Measurements from ENCODE around the gene NHERF2. TPM values are rescaled to one million over a fixed set of nuclear protein-coding genes. Genes with fewer than 3 reads are reported as not detected.

The NHERF2 gene
- total RNA-seq: 109 TPM

DNA sequence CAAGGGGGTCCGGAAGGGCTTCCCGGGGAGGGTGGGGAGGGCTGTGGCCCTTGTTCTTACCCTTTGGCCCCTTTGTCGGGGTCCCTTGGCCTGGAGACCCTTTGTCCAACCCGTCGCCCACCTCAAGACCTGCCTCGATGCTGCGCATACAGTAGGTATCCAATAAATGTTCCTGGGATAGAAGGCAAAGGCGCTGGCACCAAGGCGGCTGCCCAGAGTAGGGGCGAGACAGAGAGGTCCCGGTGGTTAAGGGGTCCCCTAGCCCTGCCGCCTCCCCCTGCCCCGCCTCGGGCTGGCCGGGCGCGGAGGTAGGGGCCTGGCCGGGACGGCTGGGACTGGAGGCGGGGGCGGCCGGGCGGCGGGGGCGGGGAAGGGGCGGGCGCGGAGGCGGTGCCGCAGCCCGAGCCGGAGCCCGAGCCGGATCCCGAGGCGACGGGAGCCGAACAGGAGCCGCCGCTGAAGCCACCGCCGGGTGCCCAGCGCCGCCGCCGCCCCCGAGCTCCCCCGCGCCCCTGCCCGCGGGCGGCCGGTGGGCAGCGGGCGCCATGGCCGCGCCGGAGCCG is at the start of gene NHERF2:
Gene NHERF2 (plus strand): TSS at position 442 of the 563 bp plus-strand sequence. CDS start 104 bp downstream, at position 546.

DNA sequence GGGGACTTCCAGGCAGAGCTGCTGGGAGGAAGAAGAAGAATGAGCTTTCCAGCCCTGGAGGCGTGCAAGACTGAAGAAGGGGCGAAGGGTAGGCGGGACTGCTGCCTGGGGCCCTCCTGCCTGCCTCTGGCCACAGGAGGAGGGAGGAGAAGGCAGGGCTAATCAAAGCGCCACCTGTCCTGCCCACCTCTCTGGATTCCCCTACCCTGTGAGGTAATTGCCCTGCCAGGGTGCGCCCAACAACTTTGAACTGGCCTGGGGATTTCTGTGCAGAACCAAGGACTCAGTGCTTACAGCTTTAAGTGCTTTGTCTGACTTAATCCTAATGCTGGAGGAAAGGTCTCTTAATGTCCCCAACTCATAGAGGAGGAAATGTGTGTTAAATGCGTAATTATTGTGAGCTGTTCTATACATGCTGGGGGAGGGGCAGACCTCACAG is 45.3 kb upstream of the NHERF2 start, which contains the start of gene NOXO1:
Gene NOXO1 (minus strand): TSS at position 72 of the 439 bp plus-strand sequence. CDS start 290 bp downstream, outside the sequence.

DNA sequence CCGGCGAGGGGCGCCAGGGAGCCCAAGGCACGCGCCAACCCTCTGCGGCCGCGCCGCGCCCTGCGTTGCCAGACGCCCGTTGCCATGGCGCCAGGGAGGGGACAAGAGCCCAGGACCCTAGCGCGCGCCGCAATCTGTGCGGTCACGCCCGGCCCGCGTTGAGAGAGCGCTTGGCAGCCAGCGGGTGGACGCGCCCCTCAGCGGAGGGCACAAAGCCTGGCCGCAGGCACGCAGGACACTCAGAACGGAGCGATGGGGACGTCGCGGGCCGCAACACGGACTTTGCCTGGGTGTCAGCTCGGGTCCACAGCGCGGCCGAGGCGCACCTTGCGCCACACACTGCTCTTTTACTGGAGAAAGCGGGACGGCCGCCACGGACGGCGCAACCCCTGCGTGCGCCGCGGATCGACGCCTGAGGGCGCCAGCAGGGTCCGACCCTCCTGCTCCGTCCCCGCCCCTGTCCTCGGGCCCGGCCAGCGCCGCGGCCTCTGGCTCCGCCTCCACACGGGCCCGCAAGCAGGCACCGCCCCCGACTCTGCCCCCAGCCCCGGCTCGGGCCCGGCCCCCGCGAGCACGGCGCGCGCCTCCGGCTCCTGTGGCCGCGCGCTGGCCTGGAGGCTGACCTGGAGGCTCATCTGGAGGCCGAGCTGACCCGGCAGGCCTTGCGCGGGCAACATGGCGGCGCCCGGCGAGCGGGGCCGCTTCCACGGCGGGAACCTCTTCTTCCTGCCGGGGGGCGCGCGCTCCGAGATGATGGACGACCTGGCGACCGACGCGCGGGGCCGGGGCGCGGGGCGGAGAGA is 43.0 kb upstream of the NHERF2 start, which contains the start of gene GFER:
Gene GFER (plus strand): TSS at position 650 of the 803 bp plus-strand sequence. CDS start 26 bp downstream, at position 676.

DNA sequence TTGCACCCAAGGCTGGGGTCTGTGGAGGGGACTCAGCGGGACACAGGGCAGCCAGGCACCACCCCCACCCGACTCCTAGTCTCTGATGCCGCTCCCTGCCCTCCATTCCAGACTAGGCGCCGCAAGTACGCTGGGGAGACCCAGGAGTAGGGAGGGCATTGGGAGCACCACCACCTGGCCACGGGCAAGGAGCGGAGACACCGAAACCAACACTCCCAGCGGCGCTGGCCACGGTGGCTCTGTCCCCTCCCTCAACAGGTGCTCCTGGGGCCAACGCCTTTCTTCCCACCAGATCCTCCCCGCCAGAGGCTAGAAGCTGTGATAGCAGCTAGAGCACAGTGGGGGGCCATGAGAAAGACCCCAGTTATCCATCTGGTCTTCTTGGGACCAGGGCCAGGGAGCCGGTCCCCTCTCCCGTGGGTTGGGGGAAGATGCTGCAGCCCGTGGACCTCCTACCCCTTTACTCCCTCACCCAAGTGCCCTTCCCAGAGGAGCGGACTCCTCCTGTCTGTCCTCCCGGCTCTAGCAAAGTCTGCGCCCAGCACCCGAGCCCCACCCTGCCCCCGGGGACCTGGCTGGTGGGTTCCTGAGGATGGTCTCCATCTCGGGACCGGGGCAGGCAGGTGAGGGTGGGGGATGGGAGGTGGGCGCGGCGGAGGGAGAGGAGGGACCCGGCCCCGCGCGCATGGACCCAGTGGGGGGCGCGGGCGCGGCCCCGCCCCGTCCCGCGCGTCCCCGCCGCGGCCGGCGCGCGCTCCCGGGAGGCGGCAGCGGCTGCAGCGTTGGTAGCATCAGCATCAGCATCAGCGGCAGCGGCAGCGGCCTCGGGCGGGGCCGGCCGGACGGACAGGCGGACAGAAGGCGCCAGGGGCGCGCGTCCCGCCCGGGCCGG is 37.2 kb upstream of the NHERF2 start, which contains the start of gene SYNGR3:
Gene SYNGR3 (plus strand): TSS at position 762 of the 892 bp plus-strand sequence. CDS start 133 bp downstream, outside the sequence.

DNA sequence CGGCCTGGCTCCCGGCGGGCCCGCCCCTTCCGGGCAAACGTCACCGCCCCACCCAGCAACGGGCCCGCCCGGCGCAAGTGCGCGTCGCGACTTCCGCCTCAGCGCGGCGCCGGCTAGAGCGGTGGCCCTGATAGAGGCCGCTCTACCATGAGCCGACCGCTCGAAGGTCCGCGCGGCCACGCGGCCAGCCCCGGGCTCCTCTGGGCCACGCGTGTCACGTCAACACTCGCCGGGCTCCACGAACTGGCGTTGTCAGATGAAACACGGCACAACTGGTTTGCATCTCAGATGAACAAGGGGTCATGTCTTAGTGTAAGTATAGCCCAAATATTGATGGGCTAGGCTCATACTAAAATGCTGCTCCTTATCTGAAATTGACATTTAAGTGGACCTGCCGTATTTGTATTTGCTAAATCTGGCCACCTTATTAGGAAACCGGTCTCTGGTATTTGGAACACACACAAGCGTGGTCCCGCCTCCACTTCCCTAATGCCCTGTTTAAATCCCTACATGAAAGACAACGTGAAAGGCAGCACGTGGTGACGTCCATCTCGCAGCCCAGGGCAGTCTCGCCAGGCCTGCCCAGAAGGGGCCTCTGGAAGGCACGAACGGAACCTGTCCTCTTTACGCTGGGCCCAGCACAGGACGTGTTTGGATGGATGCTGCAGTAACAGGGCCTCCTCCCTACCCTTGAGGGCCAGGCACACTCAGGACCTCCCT is 16.8 kb upstream of the NHERF2 start, which contains the start of gene ZNF598:
Gene ZNF598 (minus strand): TSS at position 31 of the 720 bp plus-strand sequence.

DNA sequence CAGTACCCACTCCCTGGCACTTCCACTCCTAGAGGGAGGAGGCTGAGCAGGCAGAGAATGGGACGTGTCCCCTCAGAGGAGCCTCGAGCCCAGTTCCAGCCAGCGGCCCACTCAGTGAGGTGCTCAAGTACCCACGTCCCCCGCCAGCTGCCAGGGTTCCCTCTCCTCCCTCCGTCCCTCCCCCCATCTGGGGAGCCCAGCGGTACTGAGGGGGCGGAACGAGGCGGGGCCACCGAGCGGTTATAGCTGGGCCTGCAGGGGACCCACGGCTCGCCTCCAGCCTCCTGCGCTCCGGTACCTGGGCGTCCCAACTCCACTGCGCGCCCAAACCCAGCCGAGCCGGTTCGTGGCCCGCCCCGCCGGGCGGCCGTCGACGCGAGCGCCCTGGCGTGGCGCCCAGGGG is 7.2 kb upstream of the NHERF2 start, which contains the start of gene NPW:
Gene NPW (plus strand): TSS at position 268 of the 403 bp plus-strand sequence.

DNA sequence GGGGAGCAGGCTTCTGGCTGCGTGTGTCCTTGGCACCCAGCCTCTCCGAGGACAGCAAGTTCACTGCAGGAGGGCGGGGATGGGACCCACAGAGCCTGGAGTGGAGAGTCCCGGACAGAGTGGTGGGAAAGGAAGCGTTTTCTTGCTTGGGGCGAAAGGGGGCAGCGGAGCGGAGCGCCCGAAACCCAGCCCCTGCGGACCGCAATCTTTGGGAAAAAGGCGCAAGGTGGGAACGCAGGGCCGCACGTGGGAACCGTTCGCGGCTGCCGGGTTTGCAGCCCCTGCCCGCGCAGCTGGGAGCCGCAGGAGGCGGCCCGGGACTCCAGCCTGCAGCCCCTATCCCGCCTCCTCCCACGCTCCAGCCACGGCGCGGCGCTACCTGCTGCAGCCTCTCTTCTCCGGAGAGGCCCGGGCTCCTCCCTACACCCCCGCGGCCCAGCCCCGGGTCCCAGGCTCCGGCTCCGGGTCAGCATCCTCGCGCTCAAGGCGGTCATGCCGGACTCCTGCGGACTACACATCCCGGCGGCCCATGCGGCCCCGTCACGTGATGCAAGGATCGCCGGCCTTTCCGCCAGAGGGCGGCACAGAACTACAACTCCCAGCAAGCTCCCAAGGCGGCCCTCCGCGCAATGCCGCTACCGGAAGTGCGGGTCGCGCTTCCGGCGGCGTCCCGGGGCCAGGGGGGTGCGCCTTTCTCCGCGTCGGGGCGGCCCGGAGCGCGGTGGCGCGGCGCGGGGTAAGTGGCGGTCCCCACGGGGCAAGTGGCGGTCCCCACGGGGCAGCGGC is 20.8 kb downstream of the NHERF2 start, which contains the start of the genes NTHL1 and TSC2:
Gene NTHL1 (minus strand): TSS at position 505 of the 786 bp plus-strand sequence. CDS start 11 bp downstream, at position 494.
Gene TSC2 (plus strand): TSS at position 656 of the 786 bp plus-strand sequence. CDS start 631 bp downstream, outside the sequence.

Small RNAs within 50 kb of the gene (small RNA-seq; reads per million reads assigned to genes)
- gene RN7SL219P (ENCODE audit: low replicate concordance): not detected

Other genes starting within 250 kb of the NHERF2 start
- gene SPSB3, start 244.3 kb upstream of the NHERF2 start, total RNA-seq: 78.3 TPM
- gene NUBP2, start 243.9 kb upstream of the NHERF2 start, total RNA-seq: 70.1 TPM
- 7.0 TPM for gene IGFALS, start 233.2 kb upstream of the NHERF2 start, total RNA-seq
- 73.6 TPM for gene HAGH, start 200.1 kb upstream of the NHERF2 start, total RNA-seq
- gene FAHD1, start 199.7 kb upstream of the NHERF2 start, total RNA-seq: 98.6 TPM
- 0.29 TPM for gene MEIOB, start 154.7 kb upstream of the NHERF2 start, total RNA-seq
- 1.2 TPM for gene HS3ST6, start 108.5 kb upstream of the NHERF2 start, total RNA-seq
- gene MSRB1, start 83.7 kb upstream of the NHERF2 start, total RNA-seq: 22.4 TPM
- gene RPL3L, start 72.2 kb upstream of the NHERF2 start, total RNA-seq: 33.3 TPM
- 130 TPM for gene NDUFB10, start 67.4 kb upstream of the NHERF2 start, total RNA-seq
- 2,517 TPM for gene RPS2, start 62.1 kb upstream of the NHERF2 start, total RNA-seq
- not detected for gene RNF151, start 60.0 kb upstream of the NHERF2 start, total RNA-seq
- 32.2 TPM for gene TBL3, start 54.8 kb upstream of the NHERF2 start, total RNA-seq
- 0.47 TPM for gene NOXO1, start 45.4 kb upstream of the NHERF2 start, total RNA-seq
- gene GFER, start 42.7 kb upstream of the NHERF2 start, total RNA-seq: 24.6 TPM
- gene SYNGR3, start 36.9 kb upstream of the NHERF2 start, total RNA-seq: 3.2 TPM
- 20.9 TPM for gene ZNF598, start 17.1 kb upstream of the NHERF2 start, total RNA-seq
- 7.0 TPM for gene NPW, start 7.1 kb upstream of the NHERF2 start, total RNA-seq
- gene NTHL1, start 20.9 kb downstream of the NHERF2 start, total RNA-seq: 24.0 TPM
- 139 TPM for gene TSC2, start 21.1 kb downstream of the NHERF2 start, total RNA-seq
- 162 TPM for gene PKD1, start 109.0 kb downstream of the NHERF2 start, total RNA-seq
- gene RAB26, start 121.7 kb downstream of the NHERF2 start, total RNA-seq: 0.58 TPM
- 40.6 TPM for gene TRAF7, start 128.9 kb downstream of the NHERF2 start, total RNA-seq
- gene CASKIN1, start 169.7 kb downstream of the NHERF2 start, total RNA-seq: 1.6 TPM
- 31.9 TPM for gene MLST8, start 178.6 kb downstream of the NHERF2 start, total RNA-seq
- gene BRICD5, start 184.0 kb downstream of the NHERF2 start, total RNA-seq: 5.4 TPM
- gene PGP, start 187.9 kb downstream of the NHERF2 start, total RNA-seq: 14.0 TPM
- 37.2 TPM for gene E4F1, start 196.7 kb downstream of the NHERF2 start, total RNA-seq
- gene DNASE1L2, start 209.5 kb downstream of the NHERF2 start, total RNA-seq: 1.3 TPM
- gene ECI1, start 224.7 kb downstream of the NHERF2 start, total RNA-seq: 51.0 TPM
- gene RNPS1, start 241.2 kb downstream of the NHERF2 start, total RNA-seq: 78.3 TPM

Measured in metanephros (tissue), 2 donors.